ENCODE results near the gene TIRAP. TPM values are rescaled to one million over a fixed set of nuclear protein-coding genes. Genes with fewer than 3 reads are reported as not detected.
"Not testable (repeated sequence)": the region's sequence is repeated elsewhere in the genome, so short reads cannot be mapped to it uniquely, and the experiment has no call there.

The TIRAP gene
- total RNA-seq, 1 experiment from 2014 or later, result 3.6 TPM

DNA sequence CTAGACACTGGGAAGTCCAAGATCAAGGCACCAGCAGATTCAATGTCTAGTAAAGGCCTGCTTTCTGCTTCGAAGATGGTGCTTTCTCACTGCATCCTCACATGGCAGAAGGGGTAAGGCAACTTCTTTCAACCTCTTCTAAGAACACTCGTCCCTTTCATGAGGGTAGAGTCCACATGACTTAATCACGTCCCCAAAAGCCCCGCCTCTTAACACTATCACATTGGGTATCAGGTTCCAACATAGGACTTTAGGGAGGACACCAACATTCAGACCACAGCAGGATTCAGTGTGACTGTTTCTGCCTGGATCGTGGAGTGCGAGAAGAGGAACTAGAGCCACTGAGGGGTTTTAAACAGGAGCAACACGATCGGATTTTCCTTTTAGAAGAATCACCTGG, 3.7 kb upstream of the TIRAP start:
- no peak for DNase-seq
- H3K9me3 ChIP-seq, result no peaks in the 10 kb centered on the region
- H3K27me3 ChIP-seq, result no peaks in the 10 kb centered on the region
- peaks cover 13% of the 10 kb centered on the region for H3K36me3 ChIP-seq
- H3K4me3 ChIP-seq, result no peak overlapping the region

DNA sequence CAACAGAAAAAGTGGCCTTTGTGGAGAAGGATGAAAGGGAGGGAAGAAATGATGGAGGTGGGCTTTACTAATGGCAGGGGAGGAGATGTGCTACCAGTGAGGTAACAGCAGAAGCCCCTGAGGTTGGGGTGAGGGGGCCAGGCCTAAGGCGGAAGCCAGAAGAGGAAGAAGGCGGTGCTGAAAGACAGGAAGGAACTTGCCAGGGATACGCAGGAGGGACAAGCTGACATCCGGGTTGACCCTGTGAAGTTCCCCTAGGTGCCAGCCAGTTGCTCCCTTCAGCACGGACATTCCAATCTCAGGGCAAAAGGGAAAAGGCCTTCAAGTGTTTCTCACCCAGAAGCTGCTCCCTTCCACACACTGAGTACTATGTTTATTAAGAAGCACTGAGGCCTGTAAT, 2.3 kb upstream of the TIRAP start:
- no peaks in the 10 kb centered on the region for H3K9me3 ChIP-seq
- DNase-seq, result no peak
- no peak overlapping the region for H3K4me3 ChIP-seq
- peaks cover 4% of the 10 kb centered on the region for H3K36me3 ChIP-seq
- no peaks in the 10 kb centered on the region for H3K27me3 ChIP-seq

DNA sequence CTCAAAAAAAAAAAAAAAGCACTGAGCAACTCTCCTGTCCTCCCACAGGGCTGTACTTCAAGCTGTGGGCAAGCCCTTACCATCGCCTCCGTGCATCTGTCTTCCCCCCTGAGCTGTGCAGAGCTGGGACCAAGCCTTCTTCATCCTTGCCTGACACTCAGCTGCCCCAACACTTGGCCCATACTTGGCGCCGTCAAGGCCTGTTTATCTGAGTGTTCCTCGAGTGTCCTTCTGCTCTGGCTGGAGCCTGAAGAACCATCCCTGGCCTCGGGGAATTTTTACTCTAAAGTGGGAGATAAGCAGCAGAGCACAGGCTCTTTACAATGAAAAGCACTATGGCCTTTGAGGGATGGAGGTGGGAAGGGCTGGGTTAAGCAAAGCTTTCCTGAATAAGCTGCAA, 1.6 kb upstream of the TIRAP start:
- no peak for DNase-seq
- Histone ChIP-seq H3K9me3 (no peaks in the 10 kb centered on the region), H3K4me3 (no peak overlapping the region), H3K36me3 (no peaks in the 10 kb centered on the region), H3K27me3 (no peaks in the 10 kb centered on the region)

- H3K27me3 ChIP-seq, result no peaks in the 10 kb centered on the region
- no peak overlapping the region for H3K4me3 ChIP-seq
- DNase-seq, result no peak
- H3K36me3 ChIP-seq, result no peaks in the 10 kb centered on the region
- H3K9me3 ChIP-seq, result no peaks in the 10 kb centered on the region
These were observed 1.2 kb upstream of the TIRAP start for GRCh38 chr11:126281666-126282175.

DNA sequence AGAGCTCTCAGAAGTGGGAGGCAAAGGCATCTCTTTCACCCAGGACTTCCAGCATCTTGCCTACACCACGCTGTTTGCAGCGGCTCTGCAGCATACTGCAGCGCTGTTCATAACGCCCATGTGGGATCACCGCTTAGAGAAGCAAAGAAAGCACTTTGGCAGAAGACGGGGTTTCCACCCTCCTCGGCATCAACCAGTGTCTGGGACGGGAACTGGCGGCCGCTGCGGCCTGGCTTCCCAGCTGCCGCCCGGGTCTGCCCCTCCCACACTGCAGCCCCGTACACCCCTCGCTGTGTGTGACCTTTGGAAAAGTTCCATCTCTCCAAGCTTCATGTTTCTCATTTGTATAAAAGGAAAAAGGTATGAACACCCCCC, 545 bp upstream of the TIRAP start:
- no peaks in the 10 kb centered on the region for H3K36me3 ChIP-seq
- no peaks in the 10 kb centered on the region for H3K9me3 ChIP-seq
- peak overlapping the region; percentile 63 for H3K4me3 ChIP-seq
- no peaks in the 10 kb centered on the region for H3K27me3 ChIP-seq
- DNase-seq, result peak; percentile 34

GRCh38 chr11:126284829-126285228, 1.9 kb downstream of the TIRAP start:
- Histone ChIP-seq H3K36me3 (peaks cover 2% of the 10 kb centered on the region; the same call in 1 of the 2 replicates), H3K4me3 (no peak overlapping the region), H3K27me3 (no peaks in the 10 kb centered on the region), H3K9me3 (no peaks in the 10 kb centered on the region)
- DNase-seq, result peak; percentile 88

- Histone ChIP-seq H3K4me3 (no peak overlapping the region), H3K36me3 (peaks cover 14% of the 10 kb centered on the region), H3K9me3 (no peaks in the 10 kb centered on the region), H3K27me3 (no peaks in the 10 kb centered on the region)
- no peak for DNase-seq
These were observed 5.3 kb downstream of the TIRAP start for GRCh38 chr11:126288237-126288636.

GRCh38 chr11:126290887-126291286, 8.0 kb downstream of the TIRAP start:
- no peak overlapping the region for H3K4me3 ChIP-seq
- H3K36me3 ChIP-seq, result peaks cover 22% of the 10 kb centered on the region
- DNase-seq, result no peak
- H3K27me3 ChIP-seq, result no peaks in the 10 kb centered on the region
- no peaks in the 10 kb centered on the region for H3K9me3 ChIP-seq

DNA sequence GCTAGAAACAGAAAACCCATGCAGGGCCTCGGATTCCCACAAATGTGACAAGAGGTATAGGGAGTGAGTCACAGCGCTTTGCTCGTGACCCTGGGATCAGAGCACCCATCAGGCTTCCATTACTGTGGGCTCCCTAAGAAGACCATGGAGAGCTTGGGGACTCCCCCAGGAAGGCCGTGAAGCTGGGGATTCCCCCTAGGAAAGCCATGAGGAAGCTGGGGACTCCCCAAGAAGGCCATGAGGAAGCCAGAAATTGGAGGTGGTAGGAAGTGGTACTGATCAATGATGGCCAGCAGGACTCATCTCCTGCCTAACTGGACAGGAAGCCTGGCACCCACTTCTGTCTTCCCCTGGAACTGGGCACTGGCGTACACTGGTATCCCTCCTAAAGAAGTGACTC, 10.8 kb downstream of the TIRAP start:
- Histone ChIP-seq H3K9me3 (no peaks in the 10 kb centered on the region), H3K4me3 (no peak overlapping the region), H3K36me3 (peaks cover 20% of the 10 kb centered on the region)

DNA sequence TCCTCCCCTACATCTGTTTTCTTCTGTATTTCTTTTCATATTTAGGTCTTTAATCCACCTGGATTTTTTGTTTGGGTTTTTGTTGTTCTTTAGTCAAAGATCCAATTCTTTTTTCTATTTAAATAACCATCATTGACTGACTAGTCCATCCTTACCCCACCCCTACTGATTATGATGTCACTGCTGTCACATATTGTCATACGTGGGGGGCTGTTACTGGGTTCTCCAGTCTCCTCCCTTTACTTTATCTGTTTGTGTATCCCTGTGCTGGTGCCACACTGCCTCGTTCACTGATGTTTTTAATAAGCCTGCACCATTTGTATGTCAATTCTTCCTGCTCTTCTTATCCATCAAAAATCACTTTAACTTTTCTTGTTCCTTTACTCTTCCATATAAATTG, 14.1 kb downstream of the TIRAP start:
- no peak overlapping the region for H3K4me3 ChIP-seq
- H3K36me3 ChIP-seq, result peaks cover 18% of the 10 kb centered on the region
- H3K9me3 ChIP-seq, result no peaks in the 10 kb centered on the region
- no peak for DNase-seq
- no peaks in the 10 kb centered on the region for H3K27me3 ChIP-seq

More for the DNA sequence above, 10.8 kb downstream of the TIRAP start:
- H3K27me3 ChIP-seq, result no peaks in the 10 kb centered on the region
- DNase-seq, result no peak

- no peaks in the 10 kb centered on the region for H3K27me3 ChIP-seq
- H3K36me3 ChIP-seq, result peaks cover 14% of the 10 kb centered on the region
- peak within 1 kb of the TSS; percentile 75 for H3K4me3 ChIP-seq
- no peaks in the 10 kb centered on the region for H3K9me3 ChIP-seq
- DNase-seq, result peak; percentile 94
These were observed 20.9 kb downstream of the TIRAP start, which contains the start of gene DCPS for GRCh38 chr11:126303623-126304456. DCPS (plus strand) TSS chr11:126304060; CDS start chr11:126304081, 21 bp downstream.

GRCh38 chr11:126304457-126305075, 21.7 kb downstream of the TIRAP start:
- no peak for DNase-seq
- Histone ChIP-seq H3K9me3 (no peaks in the 10 kb centered on the region), H3K27me3 (no peaks in the 10 kb centered on the region), H3K4me3 (peak overlapping the region; percentile 75), H3K36me3 (peaks cover 14% of the 10 kb centered on the region)

DNA sequence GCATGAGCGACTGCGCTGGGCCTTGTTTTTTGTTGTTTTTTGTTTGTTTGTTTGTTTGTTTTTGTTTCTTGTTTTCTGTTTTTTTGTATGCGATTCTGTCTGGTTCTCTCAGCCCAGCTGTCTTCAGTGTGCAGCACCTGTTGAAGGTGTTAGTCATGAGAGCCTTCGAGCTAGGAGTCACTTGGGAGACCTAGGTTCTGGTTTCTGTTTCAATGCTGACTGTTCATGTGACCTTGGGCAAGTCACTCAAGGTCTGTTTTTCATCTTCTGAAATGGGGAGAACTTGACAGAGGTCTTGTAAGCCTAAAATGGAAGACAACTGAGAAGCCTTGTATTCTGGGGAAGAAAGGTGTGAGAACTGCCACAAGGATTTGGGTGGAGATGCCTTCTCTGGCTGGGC, 22.8 kb downstream of the TIRAP start:
- Histone ChIP-seq H3K4me3 (no peak overlapping the region), H3K36me3 (peaks cover 20% of the 10 kb centered on the region), H3K27me3 (no peaks in the 10 kb centered on the region), H3K9me3 (no peaks in the 10 kb centered on the region)
- DNase-seq, result no peak

GRCh38 chr11:126307706-126308105, 24.8 kb downstream of the TIRAP start:
- no peaks in the 10 kb centered on the region for H3K27me3 ChIP-seq
- H3K4me3 ChIP-seq, result no peak overlapping the region
- no peaks in the 10 kb centered on the region for H3K9me3 ChIP-seq
- peaks cover 16% of the 10 kb centered on the region for H3K36me3 ChIP-seq
- DNase-seq, result no peak

DNA sequence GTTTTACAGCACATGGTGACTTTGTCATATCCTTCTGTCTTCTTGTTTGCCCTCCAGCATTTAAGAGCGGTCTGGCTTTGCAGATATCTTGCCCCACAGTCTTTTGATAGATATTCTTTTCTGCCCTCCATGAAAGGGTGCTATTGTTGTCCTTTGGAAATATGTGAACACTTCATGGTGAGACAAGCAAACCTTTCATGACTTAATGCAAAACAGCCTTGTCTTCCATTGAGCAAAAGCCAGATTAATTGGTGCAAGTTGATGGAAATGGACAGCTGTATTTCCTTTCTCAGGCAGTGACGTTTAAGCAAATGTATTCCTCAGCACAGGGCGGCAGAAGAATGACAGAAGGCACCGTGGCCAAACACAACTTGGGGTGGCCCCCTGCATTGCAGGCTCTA, 25.4 kb downstream of the TIRAP start:
- peaks cover 16% of the 10 kb centered on the region for H3K36me3 ChIP-seq
- H3K27me3 ChIP-seq, result no peaks in the 10 kb centered on the region
- no peaks in the 10 kb centered on the region for H3K9me3 ChIP-seq
- H3K4me3 ChIP-seq, result no peak overlapping the region
- DNase-seq, result no peak

- not testable (repeated sequence) for H3K27me3 ChIP-seq, DNase-seq, H3K9me3 ChIP-seq, H3K4me3 ChIP-seq
- H3K36me3 ChIP-seq, result peaks cover 17% of the 10 kb centered on the region
These were observed 25.9 kb downstream of the TIRAP start for GRCh38 chr11:126308771-126309170.

DNA sequence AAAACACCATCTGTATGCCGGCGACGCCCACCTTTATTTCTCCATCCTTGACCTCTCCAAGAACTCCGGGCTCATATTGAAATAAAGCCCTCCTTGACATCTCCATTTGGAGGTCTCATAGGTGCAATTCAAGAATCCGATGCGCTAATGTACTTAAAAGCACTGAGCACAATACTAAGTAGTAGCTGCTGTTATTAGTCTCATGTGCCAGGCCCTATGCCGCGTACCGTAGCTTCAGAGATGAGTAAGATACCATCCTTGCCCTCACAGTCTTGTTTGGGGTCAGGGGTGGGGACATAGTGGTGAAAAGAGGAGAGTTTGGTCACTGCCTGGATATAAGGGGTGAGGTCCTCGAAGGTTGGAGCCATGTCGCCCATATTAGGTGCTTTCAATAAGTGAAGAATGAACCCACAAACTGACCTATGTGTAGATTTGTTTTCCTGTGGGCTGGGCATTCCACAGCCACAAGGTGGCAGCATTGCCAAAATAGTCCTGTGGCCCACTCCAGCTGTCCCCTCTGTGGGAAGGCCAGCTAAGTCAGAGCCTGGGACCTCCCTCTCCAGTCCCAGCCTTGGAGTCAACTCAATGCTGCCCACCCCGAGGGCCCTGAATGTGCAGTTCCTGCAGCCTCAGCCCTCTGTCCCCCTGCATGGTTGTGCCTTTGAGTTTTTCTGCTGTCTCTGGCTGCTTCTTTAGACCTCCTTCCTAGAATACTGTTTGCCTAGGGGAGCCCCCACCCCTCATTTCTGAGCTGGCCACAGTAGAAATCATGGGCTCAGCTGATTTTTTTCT, 27.5 kb downstream of the TIRAP start:
- DNase-seq, result peak; percentile 62
- H3K9me3 ChIP-seq, result no peaks in the 10 kb centered on the region
- no peaks in the 10 kb centered on the region for H3K27me3 ChIP-seq
- H3K36me3 ChIP-seq, result peaks cover 33% of the 10 kb centered on the region
- no peak overlapping the region for H3K4me3 ChIP-seq

Measured in MG63 (cell line).